Measurements from ENCODE around the gene SECISBP2.

- TF ChIP-seq YY1 (IDR thresholded peaks at IDR 0.05; ENCODE audit: low read depth) (no peak), ZBTB7A (IDR thresholded peaks at IDR 0.05; ENCODE audit: low read depth) (no peak), EP300 (IDR thresholded peaks at IDR 0.05; ENCODE audit: borderline replicate concordance) (no peak), RAD21 (IDR thresholded peaks at IDR 0.05; ENCODE audit: low read depth) (no peak), FOXM1 (IDR thresholded peaks at IDR 0.05; ENCODE audit: borderline replicate concordance, low read depth) (no peak), REST (IDR thresholded peaks at IDR 0.05; ENCODE audit: low read depth) (no peak)
- TF ChIP-seq, protein P1, sequence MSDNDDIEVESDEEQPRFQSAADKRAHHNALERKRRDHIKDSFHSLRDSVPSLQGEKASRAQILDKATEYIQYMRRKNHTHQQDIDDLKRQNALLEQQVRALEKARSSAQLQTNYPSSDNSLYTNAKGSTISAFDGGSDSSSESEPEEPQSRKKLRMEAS (IDR thresholded peaks at IDR 0.05) = no peak
Measured at GRCh38 chr9:89394412-89394811, 76.1 kb downstream of the SECISBP2 start.

All from Ishikawa (cell line).